ENCODE results near the gene HACD1.
A peak's percentile ranks its signal among the peaks of the same experiment; 100 is the strongest.
"Not testable (repeated sequence)": the region's sequence is repeated elsewhere in the genome, so short reads cannot be mapped to it uniquely, and the experiment has no call there.

Gene HACD1

DNA sequence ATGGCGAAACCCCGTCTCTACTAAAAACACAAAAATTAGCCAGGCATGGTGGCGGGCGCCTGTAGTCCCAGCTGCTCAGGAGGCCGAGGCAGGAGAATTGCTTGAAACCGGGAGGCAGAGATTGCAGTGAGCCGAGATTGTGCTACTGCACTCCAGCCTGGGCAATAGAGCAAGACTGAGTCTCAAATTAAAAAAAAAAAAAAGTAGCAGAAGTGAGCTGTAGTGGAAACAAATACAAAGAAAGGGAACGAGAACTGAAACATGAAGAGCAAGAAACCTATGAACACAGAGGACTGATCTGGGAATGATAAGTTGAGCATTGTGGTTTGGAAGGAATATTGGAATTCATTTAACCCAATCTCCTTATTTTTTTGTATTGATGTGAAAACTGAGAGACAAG, 15.4 kb upstream of the HACD1 start:
- not testable (repeated sequence) for H3K36me3 ChIP-seq (ENCODE audit: insufficient read depth, low read length)

DNA sequence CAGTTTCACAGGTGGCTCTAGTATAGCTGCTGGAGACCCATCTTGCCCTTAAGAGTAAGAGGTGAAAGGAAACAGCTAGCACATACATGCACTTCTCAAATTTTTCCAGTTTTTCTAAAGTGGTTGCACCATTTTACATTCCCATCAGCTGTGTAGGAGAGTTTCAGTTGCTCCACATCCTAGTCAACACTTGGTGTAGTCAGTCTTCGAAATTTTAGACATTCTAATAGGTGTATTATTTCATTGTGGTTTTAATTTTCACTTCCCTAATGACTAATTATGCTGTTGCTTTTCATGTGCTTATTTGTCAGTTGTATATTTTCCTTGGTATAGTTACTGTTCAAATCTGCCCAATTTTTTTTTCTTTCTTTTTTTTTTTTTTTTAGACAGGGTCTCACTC, 9.5 kb upstream of the HACD1 start:
- no peaks in the 10 kb centered on the region for H3K27me3 ChIP-seq (ENCODE audit: insufficient read depth, low read length)
- no peak overlapping the region for H2AFZ ChIP-seq (ENCODE audit: low read depth, low read length)
- no peaks in the 10 kb centered on the region for H3K9me3 ChIP-seq (ENCODE audit: low read length)
- H3K4me3 ChIP-seq (ENCODE audit: low read length), result no peak overlapping the region
- H3K4me1 ChIP-seq (ENCODE audit: insufficient read depth, low read length), result no peaks in the 10 kb centered on the region
- H3K36me3 ChIP-seq (ENCODE audit: insufficient read depth, low read length), result no peaks in the 10 kb centered on the region

More for the DNA sequence above, 15.4 kb upstream of the HACD1 start:
- H3K9me3 ChIP-seq (ENCODE audit: low read length); H2AFZ ChIP-seq (ENCODE audit: low read depth, low read length); H3K27me3 ChIP-seq (ENCODE audit: insufficient read depth, low read length); H3K4me3 ChIP-seq (ENCODE audit: low read length); H3K4me1 ChIP-seq (ENCODE audit: insufficient read depth, low read length): not testable (repeated sequence)

DNA sequence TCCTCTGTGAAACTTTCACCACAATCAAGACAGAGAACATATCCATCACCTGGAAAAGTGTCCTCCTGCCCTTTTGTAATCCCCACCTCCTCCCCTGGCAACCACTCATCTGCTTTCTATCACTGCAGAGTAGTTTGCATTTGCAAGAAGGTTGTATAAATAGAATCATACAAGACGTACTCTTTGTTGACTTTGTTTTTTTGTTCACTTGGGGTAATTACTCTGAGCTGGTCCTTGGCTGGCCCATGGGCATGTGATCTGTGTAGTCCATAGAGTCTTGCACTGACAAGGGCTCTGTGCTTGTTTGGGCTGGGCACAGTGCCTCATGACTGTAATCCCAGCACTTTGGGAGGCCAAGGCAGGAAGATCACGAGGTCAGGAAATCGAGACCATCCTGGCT, 7.8 kb upstream of the HACD1 start:
- Histone ChIP-seq H3K36me3 (ENCODE audit: insufficient read depth, low read length) (no peaks in the 10 kb centered on the region), H3K27me3 (ENCODE audit: insufficient read depth, low read length) (no peaks in the 10 kb centered on the region), H3K4me3 (ENCODE audit: low read length) (no peak overlapping the region), H2AFZ (ENCODE audit: low read depth, low read length) (no peak overlapping the region), H3K4me1 (ENCODE audit: insufficient read depth, low read length) (no peaks in the 10 kb centered on the region), H3K9me3 (ENCODE audit: low read length) (no peaks in the 10 kb centered on the region)

DNA sequence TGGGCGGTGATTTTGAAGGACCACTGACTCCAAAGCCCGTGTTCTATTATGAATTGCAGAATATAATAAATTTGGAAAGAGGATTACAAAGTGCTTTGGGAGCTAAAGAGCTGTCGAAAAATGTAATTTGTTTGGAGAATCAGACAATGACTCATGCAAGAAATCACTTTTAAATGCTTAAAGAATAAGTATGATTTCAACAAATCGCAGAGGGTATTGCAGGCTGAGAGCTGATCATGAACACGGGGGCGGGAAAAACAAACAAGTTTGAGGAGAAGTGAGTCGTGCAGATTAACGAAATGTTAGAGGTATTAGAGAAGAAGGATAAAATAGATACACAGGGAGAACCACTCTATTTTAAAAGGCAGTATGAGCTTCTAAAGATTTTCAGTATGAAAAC, 4.9 kb upstream of the HACD1 start:
- Histone ChIP-seq H3K4me3 (ENCODE audit: low read length) (no peak overlapping the region), H2AFZ (ENCODE audit: low read depth, low read length) (no peak overlapping the region), H3K36me3 (ENCODE audit: insufficient read depth, low read length) (no peaks in the 10 kb centered on the region), H3K4me1 (ENCODE audit: insufficient read depth, low read length) (no peaks in the 10 kb centered on the region), H3K27me3 (ENCODE audit: insufficient read depth, low read length) (no peaks in the 10 kb centered on the region), H3K9me3 (ENCODE audit: low read length) (no peaks in the 10 kb centered on the region)

DNA sequence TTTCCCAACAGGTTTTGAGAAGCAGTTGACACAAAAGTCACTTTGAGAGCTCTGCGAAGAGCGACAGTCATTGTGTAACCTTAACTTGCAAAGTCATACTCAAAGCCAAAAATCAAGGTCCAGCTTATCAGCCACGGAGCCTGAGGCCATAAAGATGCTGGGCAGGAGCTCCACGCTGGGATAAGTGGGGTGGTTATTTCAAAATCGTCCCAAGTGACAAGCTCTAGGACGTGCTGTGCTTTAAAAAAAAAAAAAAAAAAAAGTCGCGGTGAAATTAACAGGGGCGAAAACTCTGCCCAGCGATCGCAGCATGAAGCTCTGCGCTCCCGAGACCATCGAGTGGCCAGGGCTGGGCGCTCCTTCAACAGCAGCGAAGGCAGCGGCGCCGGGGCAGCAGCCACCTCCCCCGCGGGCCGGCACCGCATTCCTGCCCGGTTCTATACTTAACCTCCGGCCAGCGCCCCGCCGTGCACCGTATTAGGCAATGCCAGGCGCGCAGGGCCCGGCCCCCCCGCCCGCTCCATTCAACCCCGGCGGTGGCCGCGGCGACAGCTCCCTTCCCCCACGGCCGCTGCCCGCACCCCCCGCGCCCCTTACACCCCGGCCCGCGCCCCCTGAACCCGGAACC, 657 bp downstream of the HACD1 start:
- no peaks in the 10 kb centered on the region for H3K27me3 ChIP-seq (ENCODE audit: insufficient read depth, low read length)
- H3K36me3 ChIP-seq (ENCODE audit: insufficient read depth, low read length), result no peaks in the 10 kb centered on the region
- H3K4me3 ChIP-seq (ENCODE audit: low read length), result peak overlapping the region; percentile 81
- no peaks in the 10 kb centered on the region for H3K9me3 ChIP-seq (ENCODE audit: low read length)
- peaks cover 5% of the 10 kb centered on the region for H3K4me1 ChIP-seq (ENCODE audit: insufficient read depth, low read length)
- H2AFZ ChIP-seq (ENCODE audit: low read depth, low read length), result peak overlapping the region; percentile 72

DNA sequence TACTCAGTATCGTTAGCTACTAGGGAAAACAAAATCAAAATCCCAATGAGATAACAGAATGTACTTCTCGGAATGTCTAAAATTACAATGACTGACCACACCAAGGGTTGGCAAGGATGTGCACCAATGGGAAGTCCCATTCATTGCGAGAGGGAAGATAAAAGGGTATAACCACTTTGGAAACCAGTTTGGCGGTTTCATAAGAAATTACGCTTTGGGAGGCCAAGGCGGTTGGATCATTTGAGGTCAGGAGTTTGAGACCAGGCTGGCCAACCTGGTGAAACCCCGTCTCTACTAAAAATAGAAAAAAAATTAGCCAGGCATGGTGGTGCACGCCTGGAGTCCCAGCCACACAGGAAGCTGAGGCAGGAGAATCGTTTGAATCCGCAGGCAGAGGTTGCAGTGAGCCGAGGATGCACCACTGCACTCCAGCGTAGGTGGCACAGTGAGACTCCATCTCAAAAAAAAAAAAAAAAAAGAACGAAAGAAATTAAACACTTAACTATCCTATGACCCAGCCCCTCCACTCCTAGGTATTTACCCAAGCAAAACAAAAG, 7.6 kb downstream of the HACD1 start:
- Histone ChIP-seq H2AFZ (ENCODE audit: low read depth, low read length) (no peak overlapping the region), H3K4me1 (ENCODE audit: insufficient read depth, low read length) (no peaks in the 10 kb centered on the region), H3K27me3 (ENCODE audit: insufficient read depth, low read length) (no peaks in the 10 kb centered on the region)

DNA sequence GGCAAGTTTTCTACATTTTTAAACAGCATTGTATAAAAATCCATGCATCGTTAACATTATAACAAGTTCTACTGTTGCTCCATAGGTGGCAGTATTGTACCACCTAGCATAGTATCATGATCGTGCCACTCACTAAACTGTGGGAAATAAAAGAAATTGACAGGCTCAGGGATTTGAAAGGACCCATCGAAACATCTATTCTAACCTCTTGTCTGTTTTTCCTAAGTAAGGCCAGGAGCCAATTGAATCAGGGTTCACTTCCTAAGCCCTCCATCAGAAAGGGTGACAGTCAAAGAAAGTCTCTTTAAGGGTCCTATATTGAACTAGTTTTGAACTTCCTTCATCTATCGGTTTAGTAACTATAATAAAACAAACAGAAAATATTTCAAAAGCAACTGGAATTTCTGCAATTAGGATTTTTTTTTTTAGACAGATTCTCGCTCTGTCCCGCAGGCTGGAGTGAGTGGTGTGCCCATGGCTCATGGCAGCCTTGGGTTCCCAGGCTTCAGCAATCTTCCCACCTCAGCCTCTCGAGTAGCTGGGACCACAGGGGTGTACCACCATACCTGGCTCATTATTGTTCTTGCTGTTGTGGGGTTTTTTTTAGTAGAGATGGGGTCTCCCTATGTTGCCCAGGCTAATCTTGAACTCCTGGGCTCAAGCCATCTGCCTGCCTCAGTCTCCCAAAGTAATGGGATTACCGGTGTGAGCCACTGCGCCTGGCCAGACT, 9.4 kb downstream of the HACD1 start:
- Histone ChIP-seq H3K36me3 (ENCODE audit: insufficient read depth, low read length) (no peaks in the 10 kb centered on the region), H3K4me1 (ENCODE audit: insufficient read depth, low read length) (no peaks in the 10 kb centered on the region), H3K27me3 (ENCODE audit: insufficient read depth, low read length) (no peaks in the 10 kb centered on the region), H3K4me3 (ENCODE audit: low read length) (no peak overlapping the region), H3K9me3 (ENCODE audit: low read length) (no peaks in the 10 kb centered on the region), H2AFZ (ENCODE audit: low read depth, low read length) (no peak overlapping the region)

More for the DNA sequence above, 7.6 kb downstream of the HACD1 start:
- Histone ChIP-seq H3K9me3 (ENCODE audit: low read length) (no peaks in the 10 kb centered on the region), H3K4me3 (ENCODE audit: low read length) (no peak overlapping the region), H3K36me3 (ENCODE audit: insufficient read depth, low read length) (no peaks in the 10 kb centered on the region)

DNA sequence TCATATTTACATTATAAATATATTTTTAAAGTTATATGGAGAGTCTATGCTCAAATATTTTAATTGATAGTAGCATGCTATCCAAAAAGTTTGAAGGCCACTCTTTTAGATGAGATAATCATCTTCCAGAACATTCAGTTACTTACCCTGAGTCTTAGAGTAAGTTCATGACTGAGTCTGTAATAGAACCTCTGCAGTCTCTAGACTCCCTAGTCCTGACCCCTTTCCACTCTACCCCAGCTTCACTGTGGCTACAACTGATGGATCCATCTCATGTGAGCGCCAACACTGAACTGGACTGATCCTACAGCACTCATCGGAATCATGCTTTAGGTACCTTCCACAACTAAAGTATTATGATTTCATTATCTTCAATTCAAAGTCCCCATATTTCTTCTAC, 10.1 kb downstream of the HACD1 start:
- Histone ChIP-seq H3K27me3 (ENCODE audit: insufficient read depth, low read length) (no peaks in the 10 kb centered on the region), H3K9me3 (ENCODE audit: low read length) (no peaks in the 10 kb centered on the region), H3K36me3 (ENCODE audit: insufficient read depth, low read length) (no peaks in the 10 kb centered on the region), H3K4me3 (ENCODE audit: low read length) (no peak overlapping the region), H2AFZ (ENCODE audit: low read depth, low read length) (no peak overlapping the region), H3K4me1 (ENCODE audit: insufficient read depth, low read length) (no peaks in the 10 kb centered on the region)

DNA sequence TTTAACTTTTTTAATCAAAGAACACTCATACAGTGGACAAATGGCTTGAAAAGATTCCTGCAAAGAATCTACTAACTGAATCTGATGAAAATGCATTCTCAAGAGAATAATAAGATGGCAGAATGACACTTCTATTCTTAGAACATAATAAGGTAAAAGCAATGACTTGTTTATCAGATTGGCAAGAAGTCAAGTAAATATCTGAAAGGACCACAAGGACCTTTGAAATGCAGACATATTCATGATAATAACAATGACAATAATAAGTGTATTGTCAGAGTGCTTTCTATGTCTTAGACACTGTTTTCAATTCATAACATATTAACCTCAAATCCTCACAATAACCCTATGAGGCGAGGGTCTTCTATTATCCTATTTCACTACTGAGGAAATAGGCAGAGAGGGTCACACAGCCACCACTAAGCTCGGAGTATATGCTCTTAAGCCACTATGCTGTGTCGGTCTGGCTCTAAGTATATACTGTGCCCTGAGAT, 10.6 kb downstream of the HACD1 start:
- Histone ChIP-seq H3K9me3 (ENCODE audit: low read length) (no peaks in the 10 kb centered on the region), H2AFZ (ENCODE audit: low read depth, low read length) (no peak overlapping the region), H3K36me3 (ENCODE audit: insufficient read depth, low read length) (no peaks in the 10 kb centered on the region), H3K4me3 (ENCODE audit: low read length) (no peak overlapping the region), H3K27me3 (ENCODE audit: insufficient read depth, low read length) (no peaks in the 10 kb centered on the region), H3K4me1 (ENCODE audit: insufficient read depth, low read length) (no peaks in the 10 kb centered on the region)

DNA sequence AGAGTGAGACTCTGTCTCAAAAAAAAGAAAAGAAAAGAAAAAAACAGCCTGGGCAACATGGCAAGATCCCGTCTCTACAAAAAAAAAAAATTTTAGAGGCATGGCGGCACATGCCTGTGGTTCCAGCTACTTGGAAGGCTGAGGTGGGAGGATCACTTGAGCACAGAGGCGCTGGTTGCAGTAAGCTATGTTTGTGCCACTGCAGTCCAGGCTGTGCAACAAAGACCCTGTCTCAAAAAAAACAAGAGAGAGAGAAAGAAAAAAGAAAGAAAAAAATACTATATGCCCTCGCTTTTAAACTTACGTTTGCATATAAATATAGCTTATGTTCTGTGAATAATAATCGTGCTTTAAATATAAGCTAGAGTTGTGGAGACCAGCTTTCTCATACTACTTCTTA, 11.2 kb downstream of the HACD1 start:
- H3K27me3 ChIP-seq (ENCODE audit: insufficient read depth, low read length), result no peaks in the 10 kb centered on the region
- no peak overlapping the region for H2AFZ ChIP-seq (ENCODE audit: low read depth, low read length)
- no peak overlapping the region for H3K4me3 ChIP-seq (ENCODE audit: low read length)
- H3K9me3 ChIP-seq (ENCODE audit: low read length), result no peaks in the 10 kb centered on the region
- no peaks in the 10 kb centered on the region for H3K36me3 ChIP-seq (ENCODE audit: insufficient read depth, low read length)
- no peaks in the 10 kb centered on the region for H3K4me1 ChIP-seq (ENCODE audit: insufficient read depth, low read length)

DNA sequence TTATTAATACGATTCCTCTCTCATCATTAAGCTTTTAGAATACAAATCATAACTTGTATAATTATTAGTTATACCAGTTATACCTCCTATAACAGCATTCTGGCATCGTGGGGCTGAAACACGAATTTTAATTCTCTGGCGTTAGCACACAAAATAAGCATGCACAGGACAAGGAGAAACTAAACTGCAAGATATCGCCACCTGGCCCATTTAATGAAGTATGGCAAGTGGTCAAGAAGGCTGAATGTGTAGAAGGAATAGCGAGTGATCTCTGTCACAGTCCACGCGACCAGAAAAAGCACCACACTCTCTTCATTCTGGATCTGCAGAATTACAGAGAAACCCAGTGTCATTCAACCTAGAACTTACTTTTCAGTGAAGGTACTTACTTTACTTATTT, 18.1 kb downstream of the HACD1 start:
- no peaks in the 10 kb centered on the region for H3K27me3 ChIP-seq (ENCODE audit: insufficient read depth, low read length)
- no peak overlapping the region for H2AFZ ChIP-seq (ENCODE audit: low read depth, low read length)
- H3K9me3 ChIP-seq (ENCODE audit: low read length), result no peaks in the 10 kb centered on the region
- no peaks in the 10 kb centered on the region for H3K4me1 ChIP-seq (ENCODE audit: insufficient read depth, low read length)
- no peak overlapping the region for H3K4me3 ChIP-seq (ENCODE audit: low read length)
- no peaks in the 10 kb centered on the region for H3K36me3 ChIP-seq (ENCODE audit: insufficient read depth, low read length)

DNA sequence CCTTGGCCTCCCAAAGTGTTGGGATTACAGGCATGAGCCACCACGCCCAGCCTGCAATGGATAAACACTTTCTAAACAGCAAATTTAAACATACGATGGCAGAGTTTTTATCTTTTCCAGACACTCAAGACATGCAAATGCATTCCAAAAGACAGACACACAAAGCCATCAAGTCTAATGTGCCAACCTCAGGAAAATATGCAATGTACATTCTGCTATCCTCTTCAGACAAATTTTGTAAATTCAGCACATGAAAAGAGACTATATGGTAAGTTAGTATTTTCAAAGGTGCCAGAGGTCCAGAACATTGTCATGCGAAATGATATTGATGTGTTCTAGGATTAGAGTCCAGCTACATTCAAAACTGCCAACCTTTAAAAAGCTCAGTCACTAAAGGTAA, 19.8 kb downstream of the HACD1 start:
- Histone ChIP-seq H3K27me3 (ENCODE audit: insufficient read depth, low read length) (no peaks in the 10 kb centered on the region), H2AFZ (ENCODE audit: low read depth, low read length) (no peak overlapping the region), H3K4me3 (ENCODE audit: low read length) (no peak overlapping the region), H3K36me3 (ENCODE audit: insufficient read depth, low read length) (no peaks in the 10 kb centered on the region), H3K4me1 (ENCODE audit: insufficient read depth, low read length) (no peaks in the 10 kb centered on the region), H3K9me3 (ENCODE audit: low read length) (no peaks in the 10 kb centered on the region)

DNA sequence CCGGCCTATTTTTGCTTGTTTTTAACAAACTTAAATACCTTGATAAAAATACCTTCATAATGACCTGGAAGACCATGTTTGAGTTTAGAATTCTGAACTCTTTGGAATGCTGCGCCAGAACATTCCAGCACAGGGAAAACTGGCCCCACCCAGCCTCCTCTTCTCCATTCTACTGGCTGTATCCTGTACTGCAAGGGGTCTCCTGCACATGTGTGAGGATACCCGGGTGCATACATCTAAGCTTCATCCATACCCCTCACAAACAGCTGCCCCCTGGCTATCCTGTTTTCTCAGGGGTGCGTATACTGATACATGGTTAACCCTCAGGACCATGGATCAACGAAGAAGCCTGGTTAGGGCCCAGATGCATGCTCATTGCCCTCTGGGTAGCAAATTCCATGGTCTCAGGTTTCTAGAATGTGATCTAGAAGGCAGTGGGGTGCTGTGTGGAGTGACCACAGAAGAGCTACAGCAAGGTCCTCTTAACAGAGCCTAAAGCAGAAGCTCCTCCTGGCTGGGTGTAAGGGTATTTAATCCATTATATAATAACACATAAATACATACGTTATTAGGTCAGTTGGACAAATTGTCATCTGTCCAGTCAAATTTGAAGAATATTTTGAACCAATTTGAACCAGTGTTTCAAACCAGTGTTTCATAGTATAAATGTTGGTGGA, 26.1 kb downstream of the HACD1 start:
- no peaks in the 10 kb centered on the region for H3K36me3 ChIP-seq (ENCODE audit: insufficient read depth, low read length)
- H3K27me3 ChIP-seq (ENCODE audit: insufficient read depth, low read length), result no peaks in the 10 kb centered on the region
- H3K4me3 ChIP-seq (ENCODE audit: low read length), result no peak overlapping the region
- no peak overlapping the region for H2AFZ ChIP-seq (ENCODE audit: low read depth, low read length)
- H3K4me1 ChIP-seq (ENCODE audit: insufficient read depth, low read length), result no peaks in the 10 kb centered on the region
- H3K9me3 ChIP-seq (ENCODE audit: low read length), result no peaks in the 10 kb centered on the region

Data from neuron (in vitro differentiated cells).